ENCODE data around the gene R3HDML. TPM values are rescaled to one million over a fixed set of nuclear protein-coding genes. Genes with fewer than 3 reads are reported as not detected.
"Not testable (repeated sequence)": the region's sequence is repeated elsewhere in the genome, so short reads cannot be mapped to it uniquely, and the experiment has no call there.

The R3HDML gene
- polyA plus RNA-seq, 1 donor (not counting 4 experiments of a cell fraction or from before 2014, with no cell fraction given) = not detected

DNA sequence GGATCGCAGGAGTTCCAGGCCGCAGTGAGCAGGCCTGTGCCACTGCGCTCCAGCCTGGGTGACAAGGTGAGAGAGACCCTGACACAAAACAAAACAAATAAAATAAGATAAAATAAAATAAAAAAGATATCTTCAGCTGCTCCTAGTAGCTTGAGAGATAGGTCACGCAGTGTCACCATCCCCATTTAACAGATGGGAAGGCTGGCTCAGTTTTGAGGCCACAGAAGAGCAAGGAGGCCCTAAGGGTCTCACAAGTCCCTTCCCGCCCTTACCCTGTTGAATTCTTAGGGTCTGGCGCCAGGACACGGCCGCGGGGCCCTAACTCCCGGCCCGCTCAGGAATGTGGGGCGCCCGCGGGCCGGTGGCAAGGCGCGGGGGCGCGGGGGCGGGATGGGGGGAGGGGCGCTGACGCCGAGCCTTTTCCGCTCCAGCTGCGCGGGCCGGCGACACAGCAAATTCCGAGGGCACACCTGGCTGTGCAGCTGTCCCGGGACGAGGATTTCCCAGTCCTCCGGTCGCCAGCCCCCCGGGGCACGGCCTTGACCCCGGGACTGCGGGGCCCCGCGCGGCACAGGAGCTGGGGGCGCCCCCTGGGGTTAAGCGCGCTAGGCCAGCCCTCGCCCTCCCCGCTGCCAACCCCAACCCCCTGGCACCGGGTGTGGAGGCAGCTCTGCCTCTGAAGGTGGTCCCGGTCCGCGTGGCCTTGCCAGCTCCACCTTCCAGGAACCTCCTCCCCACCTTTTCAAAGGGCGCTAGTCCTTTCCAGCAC, 10.3 kb upstream of the R3HDML start:
- Histone ChIP-seq H3K36me3 (ENCODE audit: control insufficient read depth in 2 of 2, extremely low read depth in 1 of 2, insufficient read depth in 2 of 2, low read length in 2 of 2) (no peaks in the 10 kb centered on the region), H2AFZ (ENCODE audit: control insufficient read depth, low read length) (peak overlapping the region; percentile 65), H3K27me3 (ENCODE audit: control insufficient read depth, extremely low read depth, insufficient read depth, low read length) (no peaks in the 10 kb centered on the region), H3K4me2 (ENCODE audit: control insufficient read depth, extremely low read depth, insufficient read depth, low read depth, low read length) (peak overlapping the region; percentile 37), H3K4me1 (ENCODE audit: control insufficient read depth, extremely low read depth, insufficient read depth, low read length) (no peaks in the 10 kb centered on the region), H3K27ac (ENCODE audit: control insufficient read depth, insufficient read depth, low read length) (no peak overlapping the region), H3K79me2 (ENCODE audit: control insufficient read depth, insufficient read depth, low read length) (no peaks in the 10 kb centered on the region), H3K4me3 (ENCODE audit: control insufficient read depth in 2 of 3, extremely low read depth in 1 of 3, insufficient read depth in 2 of 3, low read depth in 1 of 3, low read length in 3 of 3) (peak overlapping the region in 1 of 3 experiments; percentile 12), H3K9me3 (ENCODE audit: control insufficient read depth, low read depth, low read length) (no peaks in the 10 kb centered on the region), H3K9ac (ENCODE audit: control insufficient read depth, extremely low read depth, insufficient read depth, low read length) (no peak overlapping the region), H4K20me1 (ENCODE audit: control insufficient read depth, extremely low read depth, insufficient read depth, low read length) (no peaks in the 10 kb centered on the region), H3K9me1 (ENCODE audit: control insufficient read depth, extremely low read depth, insufficient read depth, low read length) (no peaks in the 10 kb centered on the region)
- FAIRE-seq = no peak
- TF ChIP-seq EZH2 (IDR thresholded peaks at IDR 0.05; ENCODE audit: low read length) = no peak
- TF ChIP-seq CTCF (optimal IDR thresholded peaks at IDR 0.05 in 1 of 3, IDR thresholded peaks at IDR 0.05 in 1 of 3, conservative IDR thresholded peaks at IDR 0.05 in 1 of 3; ENCODE audit: extremely low read depth in 1 of 3, insufficient read depth in 2 of 3, low read length in 3 of 3) = peak in 1 of 3 experiments; percentile 7
- dilution Hi-C loops (cut with MboI; ENCODE audit: extremely low pct_ligation_motif_present, low sequenced_read_pairs) = loop anchor here (10.0 kb wide), 1 partner anchor 58 kb away; no protein-coding TSS in a partner anchor
- no peak for DNase-seq (ENCODE audit: low read depth, low spot score)

DNA sequence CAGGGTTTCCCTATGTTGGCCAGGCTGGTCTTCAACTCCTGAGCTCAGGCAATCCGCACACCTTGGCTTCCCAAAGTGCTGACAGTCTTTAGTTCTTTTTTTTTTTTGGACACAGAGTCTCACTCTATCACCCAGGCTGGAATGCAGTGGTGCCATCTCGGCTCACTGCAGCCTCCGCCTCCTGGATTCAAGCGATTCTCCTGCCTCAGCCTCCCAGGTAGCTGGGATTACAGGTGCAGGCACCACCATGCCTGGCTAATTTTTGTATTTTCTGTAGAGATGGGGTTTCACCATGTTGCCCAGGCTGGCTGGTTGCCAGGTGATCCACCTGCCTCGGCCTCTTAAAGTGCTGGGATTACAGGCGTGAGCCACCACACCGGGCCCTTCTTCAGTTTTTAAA, 9.1 kb upstream of the R3HDML start:
- dilution Hi-C loops (cut with MboI; ENCODE audit: extremely low pct_ligation_motif_present, low sequenced_read_pairs) = loop anchor here (10.0 kb wide), 1 partner anchor 57 kb away; no protein-coding TSS in a partner anchor

More for the DNA sequence above, 9.1 kb upstream of the R3HDML start:
- H3K27ac ChIP-seq (ENCODE audit: control insufficient read depth, insufficient read depth, low read length); H3K9me1 ChIP-seq (ENCODE audit: control insufficient read depth, extremely low read depth, insufficient read depth, low read length); H3K4me2 ChIP-seq (ENCODE audit: control insufficient read depth, extremely low read depth, insufficient read depth, low read depth, low read length); H3K9ac ChIP-seq (ENCODE audit: control insufficient read depth, extremely low read depth, insufficient read depth, low read length); DNase-seq (ENCODE audit: low read depth, low spot score); H3K36me3 ChIP-seq (ENCODE audit: control insufficient read depth in 2 of 2, extremely low read depth in 1 of 2, insufficient read depth in 2 of 2, low read length in 2 of 2); H4K20me1 ChIP-seq (ENCODE audit: control insufficient read depth, extremely low read depth, insufficient read depth, low read length); H3K4me1 ChIP-seq (ENCODE audit: control insufficient read depth, extremely low read depth, insufficient read depth, low read length); FAIRE-seq; H2AFZ ChIP-seq (ENCODE audit: control insufficient read depth, low read length); H3K79me2 ChIP-seq (ENCODE audit: control insufficient read depth, insufficient read depth, low read length); H3K9me3 ChIP-seq (ENCODE audit: control insufficient read depth, low read depth, low read length); H3K27me3 ChIP-seq (ENCODE audit: control insufficient read depth, extremely low read depth, insufficient read depth, low read length); H3K4me3 ChIP-seq (ENCODE audit: control insufficient read depth in 2 of 3, extremely low read depth in 1 of 3, insufficient read depth in 2 of 3, low read depth in 1 of 3, low read length in 3 of 3): not testable (repeated sequence)
